ENCODE results near the gene ATP2C2. TPM values are rescaled to one million over a fixed set of nuclear protein-coding genes. Genes with fewer than 3 reads are reported as not detected.

ATP2C2 gene
- total RNA-seq, 1 experiment from 2014 or later: not detected

DNA sequence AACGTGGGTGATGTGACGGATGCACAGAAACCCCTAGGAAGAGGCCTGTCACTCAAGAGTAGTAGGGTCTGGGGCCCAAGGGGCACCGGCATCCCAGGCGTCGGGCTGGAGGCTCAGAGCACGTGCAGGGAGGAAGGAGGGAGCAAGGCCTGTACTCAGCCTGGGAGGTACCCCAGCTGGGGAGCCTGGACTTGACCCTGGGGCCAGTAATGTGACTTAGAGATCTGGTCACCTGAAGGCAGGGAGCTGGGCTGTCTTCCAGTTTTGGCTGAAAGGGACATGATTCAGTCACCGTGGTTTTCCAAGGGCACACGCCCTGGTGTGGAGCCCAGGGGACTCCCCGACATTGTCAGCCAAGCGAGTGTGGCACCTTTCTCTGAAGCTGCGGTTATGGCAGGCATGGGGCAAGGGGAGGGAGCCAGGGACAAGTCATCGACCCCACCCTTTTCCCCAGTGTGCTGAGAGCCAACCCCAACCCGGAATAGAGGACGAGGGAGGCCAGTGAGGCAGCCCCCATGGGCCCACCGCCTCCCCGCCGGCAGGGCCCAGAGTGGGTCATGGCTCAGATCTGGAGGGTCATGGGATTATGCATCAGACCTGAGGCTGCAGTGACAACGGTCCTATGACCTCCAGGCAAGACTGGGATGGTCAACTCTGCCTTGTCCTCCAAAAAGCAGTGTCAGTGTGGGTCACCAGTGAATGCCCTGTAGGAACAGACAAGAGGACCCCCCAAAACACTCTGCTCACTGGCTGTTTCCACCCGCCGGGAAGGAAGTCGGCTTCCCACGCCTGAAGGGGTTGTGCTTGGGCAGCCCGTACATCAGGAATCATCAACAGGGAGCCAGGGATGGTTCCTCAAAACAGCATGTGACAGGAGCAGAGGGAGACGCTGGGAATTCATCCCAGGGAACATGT is 94.2 kb downstream of the ATP2C2 start:
- no peak for DNase-seq (ENCODE audit: extremely low read depth, low read depth)

DNA sequence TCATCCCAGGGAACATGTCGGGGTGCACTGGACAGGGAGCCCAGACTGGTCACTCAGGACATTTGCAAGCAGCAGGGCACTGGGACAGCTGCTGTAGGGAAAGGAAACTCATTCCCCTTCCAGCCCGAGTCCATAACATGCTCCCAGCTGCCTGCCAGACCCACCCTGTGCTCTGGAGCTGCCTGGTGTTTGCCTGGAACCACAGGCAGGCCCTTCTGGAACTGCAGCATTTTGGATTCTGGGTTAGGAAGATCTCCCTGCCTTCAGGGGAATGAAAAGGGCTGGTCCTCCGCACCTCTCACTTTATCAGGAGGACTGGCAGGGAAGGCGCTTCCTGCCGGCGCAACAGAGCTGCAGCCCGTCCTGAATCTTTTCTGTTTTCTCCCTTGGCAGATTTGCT is 94.9 kb downstream of the ATP2C2 start:
- no peak for DNase-seq (ENCODE audit: extremely low read depth, low read depth)

DNA sequence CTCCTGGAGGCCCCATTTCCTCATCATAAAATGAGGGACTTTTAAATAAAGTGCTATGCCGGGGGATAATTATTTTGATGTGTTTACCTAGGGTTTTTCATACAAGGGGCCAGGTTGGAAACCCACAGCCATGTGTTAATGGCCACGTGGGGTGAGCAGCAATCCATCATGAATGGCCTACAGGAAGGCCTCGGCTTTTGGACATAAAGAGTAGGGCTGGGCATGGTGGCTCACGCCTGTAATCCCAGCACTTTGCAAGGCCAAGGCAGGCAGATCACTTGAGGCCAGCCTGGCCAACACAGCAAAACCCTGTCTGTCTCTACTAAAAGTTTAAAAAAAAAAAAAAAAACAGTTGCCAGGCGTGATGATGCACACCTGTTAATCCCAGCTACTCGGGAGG is 95.8 kb downstream of the ATP2C2 start:
- DNase-seq (ENCODE audit: extremely low read depth, low read depth): no peak

DNA sequence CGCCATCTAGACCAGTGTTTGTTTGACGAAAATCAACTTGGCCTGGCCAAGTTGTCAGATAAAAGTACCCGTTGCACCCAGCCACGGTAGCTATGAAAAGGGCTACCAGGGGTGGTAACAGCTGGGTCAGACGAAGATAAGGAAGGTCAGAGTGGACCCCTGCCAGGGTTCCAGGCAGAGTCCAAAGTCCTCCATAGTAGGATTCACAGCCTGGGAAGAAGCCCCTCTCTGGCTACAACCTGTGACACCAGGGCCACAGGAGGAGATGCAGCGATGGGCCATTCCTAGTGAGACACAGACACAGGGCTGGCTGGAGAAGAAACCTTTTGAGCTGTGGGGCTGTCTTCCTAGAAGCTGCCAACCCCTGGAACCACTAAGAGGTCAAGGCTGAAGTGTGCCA is 96.8 kb downstream of the ATP2C2 start:
- no peak for DNase-seq (ENCODE audit: extremely low read depth, low read depth)

DNA sequence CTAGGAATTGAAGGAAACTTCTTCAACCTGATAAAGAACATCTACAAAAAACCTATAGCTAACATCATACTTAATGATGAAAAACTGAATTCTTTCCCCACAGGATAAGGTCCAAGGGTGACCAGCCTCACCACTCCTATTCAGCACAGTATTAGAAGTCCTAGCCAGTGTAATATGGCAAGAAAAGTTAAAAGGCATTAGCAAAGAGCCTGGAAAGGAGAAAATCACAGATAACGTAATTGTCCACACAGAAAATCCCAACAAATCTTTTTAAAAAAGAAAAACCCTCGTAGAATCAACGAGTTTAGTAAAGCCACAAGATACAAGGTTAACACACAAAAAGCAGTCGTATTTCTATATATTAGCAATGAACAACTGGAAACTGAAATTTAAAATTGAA is 98.4 kb downstream of the ATP2C2 start:
- DNase-seq (ENCODE audit: extremely low read depth, low read depth): no peak

DNA sequence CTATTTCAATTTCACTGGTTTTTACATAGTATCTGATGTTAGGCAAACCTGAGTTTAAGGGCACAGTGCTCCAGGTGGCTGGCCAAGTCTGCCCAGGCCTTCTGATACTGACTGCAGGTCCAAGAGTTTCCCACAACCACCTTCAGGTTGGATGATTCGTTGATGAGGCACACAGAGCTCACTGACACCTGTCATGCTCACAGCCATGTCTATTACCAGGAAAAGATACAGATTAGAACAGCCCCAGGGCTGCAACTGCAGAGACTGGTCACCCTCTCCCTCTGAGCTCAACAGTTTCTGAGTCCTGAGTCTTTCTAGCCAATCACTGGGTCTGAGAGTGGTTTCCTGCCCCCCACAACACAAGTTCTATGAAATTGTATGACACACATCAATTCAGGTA is 98.9 kb downstream of the ATP2C2 start:
- DNase-seq (ENCODE audit: extremely low read depth, low read depth): no peak

DNA sequence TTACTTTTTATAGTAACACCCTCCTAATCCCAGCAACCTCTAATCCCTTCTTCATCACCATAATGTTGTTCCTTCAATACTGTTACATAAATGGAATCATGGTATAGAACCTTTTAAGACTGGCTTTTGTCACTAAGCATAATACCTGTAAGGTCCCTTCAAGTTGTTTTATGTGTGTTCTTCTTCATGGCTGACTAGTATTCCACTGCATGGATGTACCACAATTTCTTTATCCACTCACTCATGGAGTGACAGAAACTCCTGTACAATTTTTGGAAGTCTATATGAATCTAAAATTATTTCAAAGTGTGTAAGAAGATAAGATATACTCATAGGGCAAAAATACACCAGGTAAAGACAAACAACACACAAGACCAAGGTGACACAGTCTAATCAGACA is 99.4 kb downstream of the ATP2C2 start:
- DNase-seq (ENCODE audit: extremely low read depth, low read depth): no peak

DNA sequence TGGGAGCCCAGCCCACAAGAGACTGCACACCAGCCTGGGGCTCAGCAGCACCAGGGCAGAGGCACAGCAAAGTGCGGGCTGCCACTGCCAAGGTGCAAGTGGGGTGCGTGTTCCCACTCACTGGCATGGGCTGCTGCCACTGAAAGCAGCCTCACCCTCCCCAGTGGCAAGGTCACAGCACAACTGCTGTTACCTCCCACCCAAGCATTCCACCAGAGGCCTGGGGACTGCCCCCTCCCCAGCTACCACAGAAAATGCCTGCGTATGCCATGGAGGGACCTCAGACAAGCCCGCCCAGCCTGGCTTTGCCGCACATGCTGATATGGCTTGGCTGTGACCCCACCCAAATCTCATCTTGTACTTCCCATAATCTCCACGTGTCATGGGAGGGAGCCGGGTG is 103.0 kb downstream of the ATP2C2 start:
- no peak for DNase-seq (ENCODE audit: extremely low read depth, low read depth)

DNA sequence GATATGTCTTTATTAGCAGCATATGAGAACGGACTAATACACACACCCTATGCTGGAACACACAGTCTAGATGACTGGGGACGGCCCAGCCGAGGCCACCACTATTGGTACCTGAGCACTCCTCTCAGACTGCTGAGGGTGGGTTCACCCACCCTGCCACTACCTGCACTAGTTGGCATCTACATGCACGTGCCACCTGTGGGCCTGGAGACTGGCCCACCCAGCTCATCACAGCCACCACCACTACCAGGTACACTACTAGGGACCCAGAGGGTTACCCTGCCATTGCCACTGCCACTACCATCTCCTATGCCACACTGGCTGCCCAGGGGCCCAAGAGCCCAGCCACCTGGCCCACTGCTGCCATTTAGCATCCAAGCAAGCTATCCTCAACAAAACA is 103.6 kb downstream of the ATP2C2 start:
- DNase-seq (ENCODE audit: extremely low read depth, low read depth): no peak

DNA sequence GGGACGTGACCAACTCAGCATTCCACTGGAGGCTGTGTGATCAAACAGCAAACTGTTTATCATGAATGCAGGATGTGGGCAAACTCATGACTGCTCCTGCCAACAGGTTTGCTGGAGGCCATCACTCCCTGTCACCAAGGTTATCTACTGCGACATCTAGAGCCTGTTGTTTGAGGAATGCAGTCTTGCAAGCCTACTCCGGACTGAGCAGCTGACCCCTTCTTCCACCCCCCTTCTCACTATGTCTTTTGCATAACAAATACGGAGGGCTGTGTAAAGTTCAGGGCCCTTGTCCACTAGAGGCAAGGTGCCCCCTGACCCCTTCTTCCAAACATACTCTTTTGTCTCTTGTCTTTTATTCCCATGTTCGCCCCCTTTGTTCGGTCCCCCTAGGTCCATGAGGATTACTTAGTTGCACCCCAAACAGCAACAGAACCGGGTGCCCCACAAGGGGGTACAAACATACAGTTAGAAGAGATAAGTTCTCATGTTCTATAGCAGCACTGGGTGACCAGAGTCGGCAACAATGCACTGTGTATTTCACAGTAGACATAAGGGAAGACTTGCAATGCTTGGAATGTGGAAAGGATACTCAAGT is 107.4 kb downstream of the ATP2C2 start:
- DNase-seq (ENCODE audit: extremely low read depth, low read depth): no peak

DNA sequence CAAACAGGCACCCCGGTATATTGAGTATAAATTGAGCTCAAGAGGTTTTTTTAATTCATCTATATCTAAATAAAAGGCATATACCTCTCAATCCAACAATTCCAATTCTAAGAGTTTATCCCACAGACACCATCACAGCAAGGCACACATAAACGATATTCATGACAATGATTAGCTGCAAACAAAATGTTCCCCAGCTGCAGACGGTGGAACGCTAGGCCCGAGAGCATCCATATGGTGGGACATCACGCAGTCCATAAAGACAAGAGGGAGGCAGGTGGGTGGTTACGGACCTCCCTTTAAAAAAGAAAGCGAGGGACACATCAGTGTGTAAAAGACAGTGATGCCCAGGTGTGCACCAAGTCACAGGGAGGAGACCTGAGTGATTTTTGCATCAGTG is 108.1 kb downstream of the ATP2C2 start:
- no peak for DNase-seq (ENCODE audit: extremely low read depth, low read depth)

DNA sequence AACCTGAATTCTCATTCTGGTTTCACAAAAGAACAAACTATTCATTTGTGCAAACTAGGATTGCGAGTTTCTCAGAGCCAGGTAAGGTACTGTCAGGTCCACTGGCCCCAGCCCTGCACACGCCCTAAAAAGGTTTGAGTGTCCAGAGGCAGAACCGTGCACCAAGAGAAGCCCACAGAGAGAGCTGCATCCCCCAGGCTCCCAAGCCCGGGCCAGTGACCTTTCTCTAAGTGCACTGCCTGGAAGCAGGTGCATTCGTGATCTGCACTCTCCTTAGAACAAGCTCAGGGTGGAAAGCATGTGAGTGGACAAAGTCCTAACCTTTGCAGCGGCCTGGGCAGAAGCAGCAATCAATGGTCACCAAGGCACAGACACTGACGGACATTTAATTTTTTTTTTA is 109.3 kb downstream of the ATP2C2 start:
- no peak for DNase-seq (ENCODE audit: extremely low read depth, low read depth)

DNA sequence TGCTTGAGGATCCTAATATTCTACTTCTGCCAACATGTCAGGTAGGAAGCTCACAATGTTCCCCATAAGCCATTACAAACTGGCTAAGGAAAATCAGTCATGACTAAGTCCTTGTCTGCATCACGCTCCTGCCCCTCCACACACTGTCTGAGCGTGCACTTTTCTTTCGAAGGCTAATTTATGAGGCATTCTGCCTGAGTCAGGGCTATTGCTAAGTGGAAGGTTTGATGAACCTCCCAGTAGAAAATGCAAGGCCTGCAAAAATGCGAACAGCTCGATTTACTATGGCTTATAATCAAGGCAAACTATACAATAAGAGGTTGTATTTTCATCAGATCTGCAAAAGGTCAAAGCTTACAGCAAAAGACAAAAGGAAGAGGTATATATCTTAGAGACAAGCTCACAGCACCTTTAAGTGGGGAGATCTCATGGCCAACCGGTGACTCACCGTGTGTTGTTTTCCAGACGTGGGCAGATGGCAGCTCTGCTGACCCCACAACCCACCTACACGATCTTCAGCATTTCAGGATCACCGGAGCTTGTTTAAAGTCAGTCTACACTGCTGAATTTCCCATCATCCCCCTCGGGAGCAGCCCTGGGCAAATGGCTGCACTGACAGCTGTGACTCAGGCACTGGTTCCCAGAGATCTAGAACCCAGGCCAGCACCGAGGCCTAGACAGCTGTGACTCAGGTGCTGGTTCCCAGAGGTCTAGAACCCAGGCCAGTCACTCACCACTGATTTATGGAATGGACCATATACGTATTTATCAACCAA is 110.0 kb downstream of the ATP2C2 start:
- DNase-seq (ENCODE audit: extremely low read depth, low read depth): no peak

DNA sequence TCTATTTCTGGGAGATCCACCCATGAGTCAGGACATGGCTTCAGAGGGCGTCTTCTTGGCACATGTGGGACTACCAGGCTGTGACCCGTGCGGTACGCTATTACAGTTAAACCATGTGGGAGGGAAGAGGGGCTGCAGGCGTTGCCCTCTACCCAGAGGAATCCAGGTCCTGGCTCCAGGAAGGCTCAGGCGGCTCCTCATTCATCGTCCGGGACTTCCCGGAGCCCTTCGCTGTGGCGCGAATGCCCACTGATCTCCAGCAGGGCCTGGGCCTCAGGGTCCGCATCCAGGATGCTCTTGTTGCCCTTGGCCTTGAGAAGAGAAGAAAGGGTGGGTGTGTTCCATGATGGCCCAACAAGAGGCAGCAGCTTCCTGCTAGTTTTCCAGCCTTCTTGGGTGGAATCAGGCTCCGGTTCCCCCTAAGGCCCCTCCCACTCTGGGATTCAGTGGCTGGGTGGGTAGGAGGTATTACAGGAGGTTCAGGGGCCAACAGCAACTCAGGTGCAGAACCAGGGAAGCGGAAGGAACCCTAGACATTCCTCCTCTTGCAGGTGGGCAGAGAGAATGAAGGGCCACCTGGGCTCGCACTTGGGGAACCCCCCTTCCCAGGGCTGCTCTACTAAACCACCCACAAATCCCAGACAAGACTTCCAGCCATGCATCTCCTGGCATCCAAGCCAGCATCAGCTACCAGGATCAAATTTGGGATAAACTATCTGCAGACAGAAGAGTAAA is 111.5 kb downstream of the ATP2C2 start:
- DNase-seq (ENCODE audit: extremely low read depth, low read depth): no peak

DNA sequence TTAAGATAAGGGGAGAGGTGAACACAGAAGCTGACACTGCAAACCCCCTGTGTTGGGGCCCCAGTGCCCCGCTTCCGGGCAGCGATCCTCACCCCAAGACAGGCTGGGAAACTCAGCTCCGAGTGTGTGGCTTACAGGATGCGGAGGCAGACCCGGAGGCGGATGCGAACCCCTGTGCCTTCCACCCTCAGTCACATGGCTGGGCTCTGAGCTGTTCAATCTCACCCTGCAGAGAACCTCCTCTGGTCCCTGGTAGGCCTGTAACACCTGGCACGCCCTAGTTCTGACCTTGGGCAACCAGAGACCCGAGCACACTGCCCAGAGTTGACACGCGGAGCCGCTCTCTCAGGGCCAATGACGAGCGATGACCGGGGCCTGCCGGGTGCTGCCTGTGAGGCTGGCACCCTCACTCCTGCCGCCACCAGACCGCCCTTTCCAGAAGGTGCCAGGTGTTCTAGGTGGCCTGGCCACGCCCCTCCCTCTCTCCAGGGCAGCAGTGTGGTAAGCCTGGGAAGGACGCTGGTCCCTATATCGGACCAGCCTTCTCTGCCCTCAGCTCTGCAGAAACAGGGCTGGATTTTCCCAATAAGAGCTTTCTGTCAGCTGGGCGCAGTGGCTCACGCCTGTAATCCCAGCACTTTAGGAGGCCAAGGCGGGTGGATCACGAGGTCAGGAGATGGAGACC is 112.9 kb downstream of the ATP2C2 start:
- DNase-seq (ENCODE audit: extremely low read depth, low read depth): no peak

DNA sequence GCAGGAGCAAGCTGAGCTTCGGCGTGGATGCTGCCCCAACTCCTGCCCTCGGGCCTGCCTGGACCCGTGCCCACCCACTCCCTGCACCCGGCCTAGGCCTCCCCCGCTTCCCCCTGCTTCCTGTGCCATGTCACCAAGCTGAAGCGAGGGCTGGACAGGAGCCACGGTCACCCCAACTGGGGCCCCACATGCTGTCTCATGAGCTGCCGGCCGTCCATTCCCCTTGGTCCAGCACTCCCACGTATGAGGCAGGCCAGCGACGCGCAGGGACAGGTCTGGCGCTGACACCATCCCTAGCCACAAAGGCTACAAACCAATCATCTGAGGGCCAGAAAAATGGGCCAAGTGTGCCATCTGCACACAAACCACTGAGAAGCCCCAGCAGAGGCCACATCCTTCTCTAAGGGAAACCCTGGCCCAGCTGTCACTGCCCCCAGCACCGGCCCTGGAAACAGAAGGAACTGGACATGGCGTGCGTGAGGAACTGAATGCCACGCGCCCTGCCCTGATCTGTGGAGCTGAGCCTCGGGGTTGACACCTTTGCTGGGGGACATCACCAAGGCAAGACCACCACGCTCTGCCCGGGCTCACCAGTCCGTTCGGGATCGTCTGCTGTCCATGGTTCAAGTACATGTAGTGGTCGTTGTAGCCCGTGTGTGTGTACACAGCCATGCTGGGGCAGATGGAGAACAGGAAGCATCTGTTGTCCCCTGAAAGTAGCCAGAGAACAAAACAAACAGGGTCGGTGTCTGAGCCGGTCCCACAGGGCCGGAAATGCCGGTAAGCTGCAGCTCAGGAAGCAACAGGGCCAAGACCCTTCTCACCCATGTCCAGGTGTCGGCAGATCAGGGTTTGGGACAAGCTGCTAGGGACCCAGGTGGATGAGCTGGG is 113.9 kb downstream of the ATP2C2 start:
- no peak for DNase-seq (ENCODE audit: extremely low read depth, low read depth)

DNA sequence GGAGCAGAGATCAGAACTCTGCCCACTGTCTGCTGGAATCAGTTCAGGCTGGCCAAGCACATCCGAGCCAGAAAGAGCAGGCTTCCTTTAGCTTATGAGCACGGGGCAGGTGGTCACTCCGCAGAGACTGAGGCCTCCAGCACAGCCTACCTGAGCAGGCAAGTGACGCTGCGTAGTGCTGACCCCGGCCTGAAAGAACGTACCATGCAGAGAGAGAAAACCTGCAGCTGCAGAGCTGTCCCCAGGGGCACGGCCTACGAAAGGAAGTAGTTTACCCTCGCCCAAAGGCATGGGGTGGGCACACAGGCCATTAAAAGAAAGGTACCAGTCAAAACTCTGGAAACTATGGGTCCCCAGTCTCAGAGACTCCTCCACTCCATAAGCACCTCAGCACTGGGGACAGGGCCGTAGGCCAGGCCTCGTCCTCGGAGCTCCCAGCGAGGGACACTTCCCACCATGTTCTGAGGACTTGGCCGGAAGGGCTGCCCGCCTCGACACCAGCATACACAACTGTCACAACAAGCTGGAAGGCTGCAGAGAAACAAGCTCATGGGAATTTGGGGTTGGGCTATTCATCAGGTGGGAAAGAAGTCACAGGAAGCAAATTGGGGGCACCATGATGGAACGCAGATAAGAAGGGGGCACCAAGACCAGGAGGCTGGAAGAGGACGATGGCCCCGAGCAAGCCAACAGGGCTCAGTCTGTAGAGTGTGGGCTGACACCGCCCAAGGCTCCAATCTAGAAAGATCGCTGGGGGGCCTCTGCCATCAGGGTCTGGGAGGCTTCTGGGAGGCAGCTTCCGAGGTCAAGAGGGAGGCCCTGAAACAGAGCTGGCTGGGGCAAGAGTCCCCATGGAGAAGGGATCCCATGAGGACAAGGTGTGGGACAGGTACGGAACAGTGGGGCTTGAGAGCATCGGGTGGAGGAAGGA is 114.9 kb downstream of the ATP2C2 start:
- DNase-seq (ENCODE audit: extremely low read depth, low read depth): no peak

DNA sequence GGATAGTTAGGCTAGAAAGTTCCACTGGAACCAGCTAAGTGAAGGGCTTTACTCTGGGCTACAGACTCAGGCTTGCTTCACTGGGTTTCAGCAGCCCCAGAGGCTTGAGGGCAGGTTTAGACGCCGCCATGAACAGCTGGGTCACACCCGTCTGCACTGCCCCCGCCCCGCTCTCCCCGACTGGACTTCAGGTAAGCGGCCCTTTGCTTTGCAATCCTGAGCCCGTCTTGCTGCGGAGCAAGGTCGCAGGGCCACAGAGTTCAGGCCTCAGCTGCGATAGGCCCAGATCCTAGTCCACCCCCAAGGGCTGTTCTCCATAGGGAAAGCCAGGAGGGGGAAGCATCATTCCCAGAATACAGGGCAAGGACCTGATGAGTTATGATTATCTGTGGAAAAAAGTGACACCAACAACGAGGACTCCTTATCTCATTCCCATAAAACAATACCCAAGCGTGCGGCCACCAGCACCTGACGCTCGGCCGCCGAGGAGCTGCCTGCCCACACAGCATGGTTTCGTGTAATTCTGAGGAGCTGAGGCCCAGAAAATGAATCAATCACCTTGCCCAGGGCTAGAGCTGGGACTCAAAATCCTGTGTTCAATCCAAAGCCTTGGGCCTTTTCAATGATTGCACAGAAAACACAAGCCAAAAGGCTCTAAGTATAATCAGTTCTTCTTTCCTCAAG is 115.7 kb downstream of the ATP2C2 start:
- no peak for DNase-seq (ENCODE audit: extremely low read depth, low read depth)

Measured in NCI-H460 (cell line).